Common myeloid progenitor, CD34-positive (primary cell): ENCODE results near the gene ART5.

Source experiments
- CTCF ChIA-PET: fragments of 350-600 bp; sonication (Branson Sonifier 250); formaldehyde crosslinking; loops from one replicate; lab custom pipeline; 2021; ENCODE audit warnings: antibody characterized with exemption; lab: Charles Lee
- POLR2A ChIA-PET: fragments of 350-600 bp; sonication (Branson Sonifier 250); formaldehyde crosslinking; loops from one replicate; lab custom pipeline; 2021; ENCODE audit warnings: antibody characterized with exemption; lab: Charles Lee
- DNase-seq, 3 donors: peaks; one replicate each; pipeline versions ENCODE4 v3.0.0 to v3.0.0-alpha.2; 2013
- H3K27ac ChIP-seq, 2 experiments: 1 replicate in 1 of 2; 2 replicates in 1 of 2; pipeline ENCODE4 v1.7.0; 2013; ENCODE audit warnings: inconsistent platforms in 2 of 2, low read length in 2 of 2, mild to moderate bottlenecking in 2 of 2, low read depth in 1 of 2, moderate library complexity in 1 of 2; ENCODE audit not compliant: severe bottlenecking in 2 of 2, insufficient read depth in 1 of 2, poor library complexity in 1 of 2
- H3K27me3 ChIP-seq, 5 experiments: replicated peaks in 2 of 5; 1 replicate in 3 of 5; 2 replicates in 2 of 5; pipeline versions ENCODE4 v1.6.1 to v1.7.0; 2013; ENCODE audit warnings: low read length in 4 of 5, mild to moderate bottlenecking in 2 of 5, moderate library complexity in 2 of 5, inconsistent platforms in 1 of 5; ENCODE audit not compliant: insufficient read depth in 5 of 5, control insufficient read depth in 4 of 5
- H3K36me3 ChIP-seq, 4 experiments: 1 replicate in 2 of 4; 2 replicates in 2 of 4; pipeline versions ENCODE4 v1.6.1 to v1.7.0; 2013; ENCODE audit warnings: low read length in 3 of 4, control low read depth in 1 of 4, mild to moderate bottlenecking in 1 of 4; ENCODE audit not compliant: control insufficient read depth in 4 of 4, insufficient read depth in 4 of 4
- H3K4me1 ChIP-seq, 4 experiments: 1 replicate in 3 of 4; 2 replicates in 1 of 4; pipeline versions ENCODE4 v1.6.1 to v1.7.1; 2013; ENCODE audit warnings: low read length in 3 of 4, mild to moderate bottlenecking in 3 of 4, control low read depth in 1 of 4, inconsistent platforms in 1 of 4, moderate library complexity in 1 of 4; ENCODE audit not compliant: control insufficient read depth in 4 of 4, insufficient read depth in 4 of 4; ENCODE audit errors: control extremely low read depth in 1 of 4
- H3K4me3 ChIP-seq, 7 experiments: 1 replicate in 4 of 7; 2 replicates in 3 of 7; pipeline versions ENCODE4 v1.5.1 to v1.7.0; 2013; ENCODE audit warnings: mild to moderate bottlenecking in 7 of 7, low read length in 6 of 7, moderate library complexity in 6 of 7, inconsistent platforms in 2 of 7, low read depth in 2 of 7, control low read depth in 1 of 7; ENCODE audit not compliant: insufficient read depth in 4 of 7, control insufficient read depth in 1 of 7; ENCODE audit errors: extremely low read depth in 1 of 7
- H3K9me3 ChIP-seq, 5 experiments: 1 replicate in 4 of 5; 2 replicates in 1 of 5; pipeline versions ENCODE4 v1.6.1 to v1.7.1; 2013; ENCODE audit warnings: low read length in 4 of 5, mild to moderate bottlenecking in 2 of 5, inconsistent platforms in 1 of 5, low read depth in 1 of 5, moderate library complexity in 1 of 5; ENCODE audit not compliant: control insufficient read depth in 4 of 5, insufficient read depth in 2 of 5; ENCODE audit errors: control extremely low read depth in 1 of 5
- WGBS: methylation state at CpG from one replicate; pipeline ENCODE4 v1.1.5; 2013; ENCODE audit not compliant: insufficient coverage; 5-methylcytosine and 5-hydroxymethylcytosine counted together

Gene ART5

DNA sequence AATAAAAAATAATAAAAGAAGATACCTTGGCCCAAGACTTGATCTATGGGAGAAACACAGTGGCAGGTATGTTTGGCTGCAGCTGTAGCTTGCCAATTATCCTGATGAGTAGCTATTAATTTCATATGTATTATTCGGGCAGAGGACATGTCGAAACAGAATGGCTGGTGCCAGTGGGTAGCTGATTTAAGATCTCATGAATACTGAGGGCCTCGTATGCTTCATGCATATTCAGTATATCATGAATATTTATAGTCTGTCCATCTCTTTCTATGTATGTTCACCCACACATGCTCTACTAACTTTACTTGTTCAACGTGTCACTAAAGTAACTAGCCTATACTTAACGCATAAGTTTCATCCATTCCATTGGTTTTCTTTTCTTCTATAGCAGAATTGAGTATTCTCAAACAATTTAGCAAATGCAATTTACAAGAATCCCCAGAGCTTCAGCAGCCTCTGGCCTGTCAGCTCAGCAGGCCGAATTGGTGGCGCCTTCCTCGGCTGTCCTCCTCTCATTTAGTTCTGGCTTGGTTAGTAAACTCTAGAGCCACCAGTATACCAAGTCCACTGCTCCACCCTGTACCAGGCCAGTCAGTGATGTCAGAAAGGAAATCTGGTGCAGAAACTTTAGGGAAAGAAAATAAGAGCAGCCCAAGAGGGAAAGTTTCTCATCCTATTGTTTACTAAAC lies 17.9 kb downstream of the ART5 start:
- Histone ChIP-seq H3K4me3 (no peak overlapping the region), H3K27ac (no peak overlapping the region), H3K27me3 (no peaks in the 10 kb centered on the region), H3K4me1 (peaks cover 0 to 28% (median 15%) of the 10 kb centered on the region in 4 experiments), H3K36me3 (no peaks in the 10 kb centered on the region), H3K9me3 (no peaks in the 10 kb centered on the region)
- ChIA-PET CTCF (interaction anchor here (0.9 to 5.1 kb wide), 2 partner anchors 12 to 14 kb away, joined by 5 to 30 read pairs; no protein-coding TSS in a partner anchor), POLR2A (no interaction called here)
- no peak for DNase-seq
- 57% methylated on average over 5 of the region's 8 CpGs for WGBS

DNA sequence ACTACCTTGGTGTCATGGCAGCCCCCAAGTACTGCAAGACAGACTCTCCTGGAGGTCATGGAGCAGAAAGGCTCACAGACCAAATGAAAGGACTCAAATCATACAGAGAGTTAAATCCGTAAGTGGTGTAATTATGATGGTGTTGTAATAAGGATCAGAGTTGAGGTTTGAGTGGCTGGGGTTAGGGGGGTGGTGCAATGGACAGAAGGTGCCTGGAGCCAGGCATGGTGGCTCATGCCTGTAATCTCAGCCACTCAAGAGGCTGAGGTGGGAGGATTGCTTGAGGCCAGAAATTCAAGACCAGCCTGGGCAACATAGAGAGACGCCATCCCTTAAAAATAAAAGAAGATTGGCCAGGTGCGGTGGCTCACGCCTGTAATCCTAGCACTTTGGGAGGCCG lies 18.7 kb downstream of the ART5 start:
- no peak for DNase-seq
- Histone ChIP-seq H3K27me3 (no peaks in the 10 kb centered on the region), H3K9me3 (no peaks in the 10 kb centered on the region), H3K36me3 (no peaks in the 10 kb centered on the region), H3K4me1 (peaks cover 0 to 24% (median 15%) of the 10 kb centered on the region in 4 experiments), H3K27ac (no peak overlapping the region), H3K4me3 (no peak overlapping the region)
- 98% methylated on average over 4 of the region's 5 CpGs for WGBS
- POLR2A ChIA-PET: no interaction called here
- CTCF ChIA-PET: interaction anchor here (5.1 kb wide), 1 partner anchor 13 kb away, joined by 30 read pairs; no protein-coding TSS in a partner anchor

DNA sequence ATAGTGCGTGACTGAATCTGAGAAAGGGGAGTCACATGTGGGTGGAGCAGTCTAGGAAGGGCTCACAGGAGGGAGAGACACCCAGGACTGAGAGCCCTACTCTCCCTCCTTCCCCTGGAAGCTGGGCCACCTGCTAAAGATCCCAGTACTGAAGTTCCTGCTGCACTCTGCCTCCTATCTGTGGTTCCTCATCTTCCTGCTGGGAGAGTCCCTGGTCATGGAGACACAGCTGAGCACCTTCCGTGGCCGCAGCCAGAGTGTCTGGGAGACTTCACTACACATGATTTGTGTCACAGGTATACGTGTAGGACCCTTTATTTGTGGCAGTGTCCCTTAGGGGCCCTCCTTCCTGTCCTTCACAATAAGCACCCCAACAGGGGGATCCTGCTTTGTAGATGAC lies 19.3 kb downstream of the ART5 start:
- H3K27me3 ChIP-seq: no peaks in the 10 kb centered on the region
- WGBS: 40% methylated on average over 2 of the region's 4 CpGs
- no peaks in the 10 kb centered on the region for H3K9me3 ChIP-seq
- H3K4me3 ChIP-seq: no peak overlapping the region
- H3K4me1 ChIP-seq: peaks cover 0 to 24% (median 15%) of the 10 kb centered on the region in 4 experiments
- DNase-seq: no peak
- ChIA-PET CTCF (no interaction called here), POLR2A (no interaction called here)
- H3K36me3 ChIP-seq: no peaks in the 10 kb centered on the region
- no peak overlapping the region for H3K27ac ChIP-seq

DNA sequence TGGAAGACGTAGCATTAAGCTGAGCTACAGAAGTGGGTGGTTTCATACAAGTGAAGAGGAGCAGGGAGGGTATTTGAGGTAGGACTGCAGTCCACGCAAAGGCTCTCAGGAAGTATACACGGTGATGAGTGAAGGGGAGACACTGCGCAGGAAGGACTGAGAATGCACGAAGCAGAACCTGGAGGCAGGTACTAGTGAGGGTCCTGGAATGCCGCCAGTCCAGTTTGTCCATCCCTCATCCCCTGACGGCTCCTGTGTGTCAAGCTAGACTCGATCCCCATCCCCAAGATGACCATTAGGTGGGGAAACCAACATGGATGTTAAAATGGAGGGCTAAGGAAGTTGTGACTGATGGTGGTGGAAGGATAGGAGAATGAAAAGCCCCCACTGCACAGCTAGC lies 23.8 kb downstream of the ART5 start:
- 85% methylated on average over 7 of the region's 8 CpGs for WGBS

DNA sequence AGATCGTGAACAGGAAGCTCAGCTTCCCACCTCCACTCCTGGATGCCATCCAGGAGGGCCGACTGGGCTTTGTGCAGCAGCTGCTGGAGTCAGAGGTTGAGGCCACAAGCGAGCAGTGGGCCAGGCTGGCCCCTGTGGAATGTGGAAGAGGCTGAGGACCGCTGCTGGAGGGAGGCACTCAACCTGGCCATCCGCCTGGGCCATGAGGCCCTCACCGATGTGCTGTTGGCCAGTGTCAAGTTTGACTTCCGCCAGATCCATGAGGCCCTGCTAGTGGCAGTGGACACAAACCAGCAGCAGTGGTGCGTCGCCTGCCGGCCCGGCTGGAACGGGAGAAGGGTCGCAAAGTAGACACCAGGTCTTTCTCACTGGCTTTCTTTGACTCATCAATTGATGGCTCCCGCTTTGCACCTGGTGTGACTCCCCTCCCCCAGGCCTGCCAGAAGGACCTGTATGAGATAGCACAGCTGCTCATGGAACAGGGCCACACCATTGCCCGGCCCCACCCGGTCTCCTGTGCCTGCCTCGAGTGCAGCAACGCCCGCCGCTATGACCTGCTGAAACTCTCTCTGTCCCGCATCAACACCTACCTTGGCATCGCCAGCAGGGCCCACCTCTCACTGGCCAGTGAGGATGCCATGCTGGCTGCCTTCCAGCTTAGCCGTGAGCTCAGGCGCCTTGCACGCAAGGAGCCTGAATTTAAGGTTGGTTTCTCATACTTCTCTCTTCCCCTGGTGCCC lies 24.9 kb downstream of the ART5 start:
- DNase-seq: no peak
- Histone ChIP-seq H3K9me3 (peaks cover 0 to 2% (median 0%) of the 10 kb centered on the region in 5 experiments), H3K27ac (no peak overlapping the region), H3K4me3 (no peak overlapping the region), H3K36me3 (no peaks in the 10 kb centered on the region), H3K4me1 (peaks cover 6 to 29% (median 18%) of the 10 kb centered on the region in 4 experiments), H3K27me3 (no peaks in the 10 kb centered on the region)
- 92% methylated on average over 23 of the region's 25 CpGs for WGBS
- CTCF ChIA-PET: interaction anchor here (3.2 kb wide), 1 partner anchor 9 kb away, joined by 28 read pairs; no protein-coding TSS in a partner anchor
- POLR2A ChIA-PET: no interaction called here

More for the DNA sequence above, 23.8 kb downstream of the ART5 start:
- DNase-seq: no peak
- Histone ChIP-seq H3K27me3 (no peaks in the 10 kb centered on the region), H3K4me1 (peaks cover 6 to 30% (median 21%) of the 10 kb centered on the region in 4 experiments), H3K9me3 (no peaks in the 10 kb centered on the region), H3K27ac (no peak overlapping the region), H3K36me3 (no peaks in the 10 kb centered on the region), H3K4me3 (no peak overlapping the region)
- CTCF ChIA-PET: interaction anchor here (1.0 to 3.9 kb wide), 3 partner anchors 8 to 36 kb away, joined by 3 to 18 read pairs (median 3); no protein-coding TSS in a partner anchor
- POLR2A ChIA-PET: no interaction called here

DNA sequence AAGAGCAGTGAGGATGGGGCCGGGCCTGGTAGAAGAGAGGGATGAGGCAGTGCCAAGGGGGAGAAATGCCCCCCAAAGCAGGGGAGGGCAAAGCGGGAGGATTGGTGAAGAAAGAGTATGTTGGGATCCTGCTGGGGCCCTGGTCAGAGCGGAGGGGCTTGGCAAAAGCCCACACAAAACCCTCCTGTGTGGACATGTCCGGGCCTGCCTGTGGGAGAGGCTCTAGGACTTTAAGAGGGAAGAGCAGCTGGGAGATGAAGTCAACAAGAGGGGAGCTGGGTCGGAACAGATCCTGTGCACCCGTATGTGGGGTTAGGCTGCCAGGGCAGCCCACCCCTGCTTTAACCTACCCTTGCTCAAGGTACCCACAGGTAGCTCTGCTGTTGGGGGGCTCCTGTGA lies 25.8 kb downstream of the ART5 start:
- no peak overlapping the region for H3K27ac ChIP-seq
- CTCF ChIA-PET: interaction anchor here (3.2 kb wide), 1 partner anchor 10 kb away, joined by 28 read pairs; no protein-coding TSS in a partner anchor
- 100% methylated on average over 3 of the region's 6 CpGs for WGBS
- H3K4me1 ChIP-seq: peaks cover 6 to 29% (median 18%) of the 10 kb centered on the region in 4 experiments
- no peaks in the 10 kb centered on the region for H3K27me3 ChIP-seq
- POLR2A ChIA-PET: no interaction called here
- no peak for DNase-seq
- no peak overlapping the region for H3K4me3 ChIP-seq
- no peaks in the 10 kb centered on the region for H3K36me3 ChIP-seq
- peaks cover 0 to 2% (median 0%) of the 10 kb centered on the region in 5 experiments for H3K9me3 ChIP-seq
